ENCODE results near the gene STK4.

Gene STK4

DNA sequence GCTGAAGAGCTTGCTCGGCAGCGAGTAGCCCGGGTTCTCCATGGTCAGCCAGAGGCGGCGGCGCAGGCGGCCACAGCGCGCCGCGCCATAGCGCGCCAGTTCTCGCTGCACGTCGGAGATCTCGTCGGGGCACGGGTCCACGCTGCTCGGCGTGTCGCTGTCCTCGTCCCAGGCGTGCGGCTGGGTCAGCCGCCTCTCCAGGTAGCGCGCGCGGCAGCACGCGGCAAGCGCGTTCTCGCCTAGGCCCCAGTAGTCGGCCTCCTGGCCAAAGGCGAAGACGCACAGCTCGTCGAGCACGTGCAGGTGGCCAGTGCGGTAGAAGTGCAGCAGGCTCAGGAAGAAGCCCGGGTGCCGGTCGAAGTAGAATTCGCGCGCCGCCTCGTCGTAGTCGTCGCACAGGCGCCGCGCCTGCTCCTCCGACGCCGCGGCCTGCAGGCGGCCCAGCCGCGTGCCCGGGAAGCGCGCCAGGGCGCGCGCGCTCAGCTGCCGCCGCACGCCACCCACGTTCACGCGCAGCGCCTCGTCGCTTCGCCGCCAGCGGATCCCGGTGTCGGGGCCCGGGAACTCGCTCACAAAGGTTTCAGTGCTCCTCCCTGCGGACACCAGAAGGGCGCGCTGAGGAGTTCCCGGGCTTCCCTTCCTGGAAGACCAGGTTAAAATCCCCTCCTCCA, 131.9 kb downstream of the STK4 start:
- TF ChIP-seq CTCF (IDR thresholded peaks at IDR 0.05), result no peak
- DNase-seq (ENCODE audit: low spot score), result no peak
- H3K27ac ChIP-seq, result no peak overlapping the region
- peak overlapping the region; percentile 43 for H3K4me3 ChIP-seq

GRCh38 chr20:45100563-45101245, 134.4 kb downstream of the STK4 start, which contains the start of gene KCNS1:
TSS of gene KCNS1 (minus strand) at chr20:45101127. CDS start at chr20:45099236, 1,891 bp downstream.
- Histone ChIP-seq H3K27ac (no peak within 1 kb of the TSS), H3K4me3 (peak within 1 kb of the TSS; percentile 47)
- no peak for DNase-seq (ENCODE audit: low spot score)
- no peak for TF ChIP-seq CTCF (IDR thresholded peaks at IDR 0.05)

GRCh38 chr20:45101333-45101850, 135.1 kb downstream of the STK4 start:
- Histone ChIP-seq H3K4me3 (no peak overlapping the region), H3K27ac (no peak overlapping the region)
- TF ChIP-seq CTCF (IDR thresholded peaks at IDR 0.05), result no peak
- no peak for DNase-seq (ENCODE audit: low spot score)

DNA sequence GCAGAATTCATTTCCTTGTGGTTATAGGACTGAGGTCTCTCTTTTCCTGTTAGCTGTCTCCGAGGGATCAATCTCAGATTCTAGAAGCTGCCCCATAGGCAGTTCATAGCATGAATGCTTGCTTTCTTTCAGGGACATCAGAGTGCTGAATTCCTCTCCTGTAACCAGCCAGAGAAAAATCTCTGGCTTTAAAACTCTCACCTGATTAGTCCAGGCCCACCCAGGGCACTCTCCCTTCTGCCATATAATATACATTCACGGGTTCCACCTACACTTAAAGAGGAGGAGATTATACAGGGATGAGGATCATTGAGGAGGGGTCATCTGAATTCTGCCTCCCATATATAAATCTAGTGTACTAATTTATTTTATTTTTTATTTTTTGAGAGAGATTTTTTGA, 136.8 kb downstream of the STK4 start:
- no peak for TF ChIP-seq CTCF (IDR thresholded peaks at IDR 0.05)
- Histone ChIP-seq H3K27ac (no peak overlapping the region), H3K4me3 (no peak overlapping the region)
- DNase-seq (ENCODE audit: low spot score), result no peak

GRCh38 chr20:45104786-45105185, 138.5 kb downstream of the STK4 start:
- Histone ChIP-seq H3K4me3 (no peak overlapping the region), H3K27ac (no peak overlapping the region)
- no peak for TF ChIP-seq CTCF (IDR thresholded peaks at IDR 0.05)
- no peak for DNase-seq (ENCODE audit: low spot score)

- no peak for TF ChIP-seq CTCF (IDR thresholded peaks at IDR 0.05)
- H3K4me3 ChIP-seq, result no peak overlapping the region
- no peak for DNase-seq (ENCODE audit: low spot score)
- H3K27ac ChIP-seq, result no peak overlapping the region
These were observed 139.0 kb downstream of the STK4 start for GRCh38 chr20:45105317-45105716.

DNA sequence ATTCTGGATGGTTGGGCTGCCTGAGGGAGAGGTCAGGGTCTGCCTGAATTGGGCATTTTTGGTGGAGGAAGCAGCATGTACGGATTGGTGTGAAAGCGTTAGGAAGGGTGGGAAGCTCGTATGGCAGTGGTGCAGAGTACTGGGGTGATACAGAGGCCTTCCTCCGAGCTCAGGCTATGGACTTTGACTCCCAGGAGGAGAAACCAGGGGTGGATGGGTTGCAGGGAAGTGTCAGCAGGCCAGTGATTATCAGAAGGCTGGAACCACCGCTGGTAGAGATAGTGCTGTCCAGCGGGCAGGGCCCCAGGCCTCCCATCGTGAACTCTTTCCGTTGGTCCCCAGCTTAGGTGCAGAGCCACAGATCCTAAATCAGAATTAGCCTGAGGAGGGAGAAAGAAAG, 143.3 kb downstream of the STK4 start:
- no peak for TF ChIP-seq CTCF (IDR thresholded peaks at IDR 0.05)

More for the DNA sequence above, 143.3 kb downstream of the STK4 start:
- Histone ChIP-seq H3K4me3 (no peak overlapping the region), H3K27ac (no peak overlapping the region)
- DNase-seq (ENCODE audit: low spot score), result no peak

Data from coronary artery (tissue), 2 donors.